Vagina (tissue), 2 donors: ENCODE measurements around the gene ZNRF2.

Experiments used
- CTCF ChIP-seq, 3 experiments: fragments of 450-650 bp in 2 of 3; fragments of 200-600 bp in 1 of 3; sonication (generic) in 1 of 3; IDR thresholded peaks; one replicate each; pipeline ENCODE4 v1.5.1; 2017 to 2019; ENCODE audit warnings: antibody characterized with exemption in 3 of 3, mild to moderate bottlenecking in 2 of 3, moderate library complexity in 2 of 3
- POLR2A ChIP-seq, 2 donors: fragments of 450-650 bp; IDR thresholded peaks; one replicate each; pipeline ENCODE4 v1.6.1; 2017; ENCODE audit warnings: antibody characterized with exemption in 2 of 2, mild to moderate bottlenecking in 2 of 2, moderate library complexity in 2 of 2
- POLR2AphosphoS5 ChIP-seq, 2 donors: sonication (generic); formaldehyde crosslinking; IDR thresholded peaks; one replicate each; pipeline ENCODE4 v1.9.0; 2017; ENCODE audit warnings: antibody characterized with exemption in 2 of 2, mild to moderate bottlenecking in 2 of 2, low read depth in 1 of 2; ENCODE audit not compliant: insufficient read depth in 1 of 2

GRCh38 chr7:30321882-30322192 lies 37.4 kb downstream of the ZNRF2 start:
- TF ChIP-seq CTCF (IDR thresholded peaks at IDR 0.05) (no peak), POLR2A (IDR thresholded peaks at IDR 0.05) (no peak), POLR2AphosphoS5 (IDR thresholded peaks at IDR 0.05; ENCODE audit: insufficient read depth in 1 of 2, low read depth in 1 of 2) (no peak)
